ENCODE data around the gene PRSS27.
"Not testable (repeated sequence)": the region's sequence is repeated elsewhere in the genome, so short reads cannot be mapped to it uniquely, and the experiment has no call there.

PRSS27 gene

DNA sequence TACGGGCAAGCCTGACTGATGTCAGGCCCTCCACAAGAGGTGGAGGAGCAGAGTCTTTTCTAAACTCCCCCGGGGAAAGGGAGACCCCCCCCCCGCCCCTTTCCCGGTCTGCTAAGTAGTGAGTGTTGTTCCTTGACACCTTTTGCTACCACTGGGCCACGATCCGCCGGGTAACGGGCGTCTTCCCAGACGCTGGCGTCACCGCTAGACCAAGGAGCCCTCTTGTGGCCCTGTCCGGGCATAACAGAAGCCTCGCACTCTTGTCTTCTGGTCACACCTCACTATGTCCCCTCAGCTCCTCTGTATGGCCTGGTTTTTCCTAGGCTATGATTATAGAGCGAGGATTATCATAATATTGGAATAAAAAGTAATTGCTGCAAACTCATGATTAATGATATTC, 50.0 kb downstream of the PRSS27 start:
- not testable (repeated sequence) for DNase-seq

- not testable (repeated sequence) for DNase-seq
These were observed 50.4 kb downstream of the PRSS27 start for GRCh38 chr16:2669587-2669986.

GRCh38 chr16:2666671-2667070, 53.4 kb downstream of the PRSS27 start:
- not testable (repeated sequence) for DNase-seq

- DNase-seq, result no peak
These were observed 55.4 kb downstream of the PRSS27 start for GRCh38 chr16:2664574-2664982.

- DNase-seq, result peak in 1 of 2 experiments; percentile 35
These were observed 56.2 kb downstream of the PRSS27 start for GRCh38 chr16:2663553-2664546.
